AG10803 (cell line): Measurements from ENCODE around the gene AKAP7.

ENCODE experiments used
- DNase-seq: peaks from one replicate; pipeline ENCODE4 v3.0.0; 2010; ENCODE audit warnings: low read depth
- H3K4me3 ChIP-seq: 2 replicates; pipeline ENCODE4 v1.5.1; 2011; ENCODE audit warnings: mild to moderate bottlenecking, low read length, control low read depth
- TF ChIP-seq, protein P1 (sequence below): conservative IDR thresholded peaks from 2 replicates; pipeline ENCODE4 v1.5.1; 2011; ENCODE audit warnings: mild to moderate bottlenecking, low read length, control low read depth, inconsistent platforms

AKAP7 gene

DNA sequence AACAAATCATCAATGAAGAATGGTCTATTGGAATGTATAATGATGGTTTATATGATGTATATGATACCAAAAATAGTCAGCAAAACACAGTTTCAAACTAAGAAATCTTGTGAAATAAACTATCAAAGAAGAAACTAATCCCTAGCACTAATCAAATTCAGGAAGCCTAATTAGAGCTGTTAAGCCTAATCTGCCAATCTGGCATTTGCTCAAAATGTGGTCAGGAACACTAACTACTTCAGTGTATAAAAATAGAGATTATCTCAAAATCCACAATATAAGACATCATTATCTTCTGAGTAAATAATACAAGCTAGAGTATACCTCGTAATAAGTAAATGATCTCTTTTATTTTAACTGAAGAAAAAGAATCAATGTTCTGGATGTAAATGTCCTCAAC, 12.8 kb upstream of the AKAP7 start:
- no peak overlapping the region for H3K4me3 ChIP-seq
- TF ChIP-seq, protein P1, sequence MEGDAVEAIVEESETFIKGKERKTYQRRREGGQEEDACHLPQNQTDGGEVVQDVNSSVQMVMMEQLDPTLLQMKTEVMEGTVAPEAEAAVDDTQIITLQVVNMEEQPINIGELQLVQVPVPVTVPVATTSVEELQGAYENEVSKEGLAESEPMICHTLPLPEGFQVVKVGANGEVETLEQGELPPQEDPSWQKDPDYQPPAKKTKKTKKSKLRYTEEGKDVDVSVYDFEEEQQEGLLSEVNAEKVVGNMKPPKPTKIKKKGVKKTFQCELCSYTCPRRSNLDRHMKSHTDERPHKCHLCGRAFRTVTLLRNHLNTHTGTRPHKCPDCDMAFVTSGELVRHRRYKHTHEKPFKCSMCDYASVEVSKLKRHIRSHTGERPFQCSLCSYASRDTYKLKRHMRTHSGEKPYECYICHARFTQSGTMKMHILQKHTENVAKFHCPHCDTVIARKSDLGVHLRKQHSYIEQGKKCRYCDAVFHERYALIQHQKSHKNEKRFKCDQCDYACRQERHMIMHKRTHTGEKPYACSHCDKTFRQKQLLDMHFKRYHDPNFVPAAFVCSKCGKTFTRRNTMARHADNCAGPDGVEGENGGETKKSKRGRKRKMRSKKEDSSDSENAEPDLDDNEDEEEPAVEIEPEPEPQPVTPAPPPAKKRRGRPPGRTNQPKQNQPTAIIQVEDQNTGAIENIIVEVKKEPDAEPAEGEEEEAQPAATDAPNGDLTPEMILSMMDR, result no peak

DNA sequence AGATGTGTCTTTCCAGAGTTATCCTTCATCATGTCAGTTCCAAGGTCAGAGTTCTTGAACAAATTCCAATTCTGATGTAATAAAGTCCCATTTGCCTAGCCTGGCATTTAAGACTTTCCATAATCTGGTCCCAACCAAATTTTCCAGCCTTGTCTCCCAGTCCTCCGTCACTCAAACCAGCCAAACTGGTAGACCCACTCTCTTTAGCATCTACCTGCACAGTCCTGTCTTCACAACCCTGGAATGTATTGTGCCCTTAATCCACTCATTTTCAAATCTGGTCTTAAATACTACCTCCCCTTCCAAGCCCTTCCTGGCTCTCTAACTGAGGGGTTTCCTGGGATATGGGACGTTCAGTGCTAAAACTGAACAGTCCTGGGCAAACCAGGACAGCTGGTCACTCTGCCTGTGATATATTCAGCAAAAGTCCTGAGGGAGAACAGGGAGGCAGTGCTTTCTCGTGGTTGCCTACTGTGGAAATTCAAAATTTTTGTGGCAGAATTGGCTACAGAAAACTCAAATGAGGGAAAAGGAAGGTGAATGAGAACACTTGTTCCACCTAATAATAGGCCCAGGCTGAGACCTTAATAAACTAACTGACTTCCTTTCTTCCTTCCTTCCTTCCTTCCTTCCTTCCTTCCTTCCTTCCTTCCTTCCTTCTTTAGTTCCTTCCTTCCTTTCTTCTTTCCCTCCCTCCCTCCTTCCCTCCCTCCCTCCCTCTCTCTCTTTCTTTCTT, 10.8 kb upstream of the AKAP7 start:
- TF ChIP-seq, protein P1, result no peak
- H3K4me3 ChIP-seq, result no peak overlapping the region
- DNase-seq, result no peak

More for the DNA sequence above, 12.8 kb upstream of the AKAP7 start:
- no peak for DNase-seq

DNA sequence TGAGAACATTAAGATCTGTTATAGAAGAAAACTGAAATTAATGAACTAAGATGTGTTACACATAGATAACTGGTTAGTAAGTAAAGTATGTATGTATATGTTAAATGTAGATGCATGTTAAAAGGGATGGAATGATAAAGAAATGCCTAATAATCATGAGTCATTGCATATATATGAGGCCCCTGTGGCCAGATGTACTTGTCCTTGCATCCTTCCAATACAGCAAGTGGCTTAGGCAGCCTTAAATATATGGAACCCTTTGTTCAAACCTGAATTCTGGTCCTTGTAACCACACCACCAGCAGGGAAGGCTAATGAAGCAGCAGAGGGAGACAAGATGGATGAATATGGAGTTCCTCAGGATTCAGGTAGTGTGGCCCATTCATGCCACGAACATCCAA, 9.8 kb upstream of the AKAP7 start:
- H3K4me3 ChIP-seq, result no peak overlapping the region
- TF ChIP-seq, protein P1, result no peak
- no peak for DNase-seq

GRCh38 chr6:131129689-131130553, 5.3 kb upstream of the AKAP7 start:
- TF ChIP-seq, protein P1, result no peak
- DNase-seq, result no peak

GRCh38 chr6:131130554-131130940, 4.7 kb upstream of the AKAP7 start:
- no peak overlapping the region for H3K4me3 ChIP-seq
- no peak for DNase-seq
- TF ChIP-seq, protein P1, result no peak

More at GRCh38 chr6:131129689-131130553, 5.3 kb upstream of the AKAP7 start:
- H3K4me3 ChIP-seq, result no peak overlapping the region

GRCh38 chr6:131132360-131132759, 2.9 kb upstream of the AKAP7 start:
- H3K4me3 ChIP-seq, result no peak overlapping the region
- DNase-seq, result no peak
- TF ChIP-seq, protein P1, result no peak
